Measurements from ENCODE around the gene GPR183.
"Not testable (repeated sequence)": the region's sequence is repeated elsewhere in the genome, so short reads cannot be mapped to it uniquely, and the experiment has no call there.

GPR183 gene

GRCh38 chr13:99256283-99256682, 50.9 kb downstream of the GPR183 start:
- ATAC-seq (replicated peaks; ENCODE audit: extremely low read depth, poor library complexity, severe bottlenecking) (no peak), DNase-seq (ENCODE audit: low spot score in 2 of 2) (no peak)
- H3K4me1 Mint-ChIP-seq = peaks cover 60% of the 10 kb centered on the region
- peaks cover 27% of the 10 kb centered on the region for H3K36me3 Mint-ChIP-seq (ENCODE audit: insufficient read depth)
- H3K27me3 Mint-ChIP-seq = no peaks in the 10 kb centered on the region
- no peaks in the 10 kb centered on the region for H3K9me3 Mint-ChIP-seq
- H3K4me3 Mint-ChIP-seq = peak overlapping the region; percentile 86
- H3K27ac Mint-ChIP-seq (ENCODE audit: low read depth) = peak overlapping the region; percentile 67

GRCh38 chr13:99255271-99255670, 51.9 kb downstream of the GPR183 start:
- H3K9me3 Mint-ChIP-seq = no peaks in the 10 kb centered on the region
- peak overlapping the region; percentile 89 for H3K27ac Mint-ChIP-seq (ENCODE audit: low read depth)
- ATAC-seq (replicated peaks; ENCODE audit: extremely low read depth, poor library complexity, severe bottlenecking) = no peak
- H3K4me3 Mint-ChIP-seq = peak overlapping the region; percentile 86
- peaks cover 61% of the 10 kb centered on the region for H3K4me1 Mint-ChIP-seq
- DNase-seq (ENCODE audit: low spot score in 2 of 2) = no peak
- H3K27me3 Mint-ChIP-seq = no peaks in the 10 kb centered on the region
- H3K36me3 Mint-ChIP-seq (ENCODE audit: insufficient read depth) = peaks cover 29% of the 10 kb centered on the region

- H3K4me3 Mint-ChIP-seq = peak overlapping the region; percentile 86
- H3K9me3 Mint-ChIP-seq = no peaks in the 10 kb centered on the region
- H3K27ac Mint-ChIP-seq (ENCODE audit: low read depth) = peak overlapping the region; percentile 89
- DNase-seq (ENCODE audit: low spot score in 2 of 2) = no peak
- ATAC-seq (replicated peaks; ENCODE audit: extremely low read depth, poor library complexity, severe bottlenecking) = no peak
- peaks cover 60% of the 10 kb centered on the region for H3K4me1 Mint-ChIP-seq
- H3K36me3 Mint-ChIP-seq (ENCODE audit: insufficient read depth) = peaks cover 25% of the 10 kb centered on the region
- H3K27me3 Mint-ChIP-seq = no peaks in the 10 kb centered on the region
These were observed 52.4 kb downstream of the GPR183 start for GRCh38 chr13:99254830-99255229.

GRCh38 chr13:99251921-99252320, 55.3 kb downstream of the GPR183 start:
- peaks cover 31% of the 10 kb centered on the region for H3K36me3 Mint-ChIP-seq (ENCODE audit: insufficient read depth)
- no peaks in the 10 kb centered on the region for H3K9me3 Mint-ChIP-seq
- no peak for ATAC-seq (replicated peaks; ENCODE audit: extremely low read depth, poor library complexity, severe bottlenecking)
- no peak overlapping the region for H3K4me3 Mint-ChIP-seq
- peaks cover 46% of the 10 kb centered on the region for H3K4me1 Mint-ChIP-seq
- H3K27me3 Mint-ChIP-seq = no peaks in the 10 kb centered on the region
- DNase-seq (ENCODE audit: low spot score in 2 of 2) = no peak
- peak overlapping the region; percentile 61 for H3K27ac Mint-ChIP-seq (ENCODE audit: low read depth)

GRCh38 chr13:99250982-99251825, 56.0 kb downstream of the GPR183 start:
- no peak for DNase-seq (ENCODE audit: low spot score in 2 of 2)
- Mint-ChIP-seq H3K27ac (ENCODE audit: low read depth) (peak overlapping the region; percentile 61), H3K27me3 (no peaks in the 10 kb centered on the region), H3K9me3 (no peaks in the 10 kb centered on the region), H3K4me3 (no peak overlapping the region), H3K4me1 (peaks cover 46% of the 10 kb centered on the region), H3K36me3 (ENCODE audit: insufficient read depth) (peaks cover 35% of the 10 kb centered on the region)
- no peak for ATAC-seq (replicated peaks; ENCODE audit: extremely low read depth, poor library complexity, severe bottlenecking)

- not testable (repeated sequence) for H3K27me3 Mint-ChIP-seq; H3K4me3 Mint-ChIP-seq; H3K9me3 Mint-ChIP-seq; DNase-seq (ENCODE audit: low spot score in 2 of 2); ATAC-seq (replicated peaks; ENCODE audit: extremely low read depth, poor library complexity, severe bottlenecking)
- Mint-ChIP-seq H3K27ac (ENCODE audit: low read depth) (peak overlapping the region; percentile 61), H3K4me1 (peaks cover 33% of the 10 kb centered on the region), H3K36me3 (ENCODE audit: insufficient read depth) (peaks cover 28% of the 10 kb centered on the region)
These were observed 57.6 kb downstream of the GPR183 start for GRCh38 chr13:99249606-99250005.

GRCh38 chr13:99249178-99249577, 58.0 kb downstream of the GPR183 start:
- H3K4me3 Mint-ChIP-seq; H3K27me3 Mint-ChIP-seq; DNase-seq (ENCODE audit: low spot score in 2 of 2); ATAC-seq (replicated peaks; ENCODE audit: extremely low read depth, poor library complexity, severe bottlenecking); H3K27ac Mint-ChIP-seq (ENCODE audit: low read depth); H3K9me3 Mint-ChIP-seq: not testable (repeated sequence)
- H3K4me1 Mint-ChIP-seq = peaks cover 32% of the 10 kb centered on the region
- peaks cover 29% of the 10 kb centered on the region for H3K36me3 Mint-ChIP-seq (ENCODE audit: insufficient read depth)

- DNase-seq (ENCODE audit: low spot score in 2 of 2) = no peak
- Mint-ChIP-seq H3K27ac (ENCODE audit: low read depth) (no peak overlapping the region), H3K4me1 (peaks cover 14% of the 10 kb centered on the region), H3K9me3 (no peaks in the 10 kb centered on the region), H3K4me3 (no peak overlapping the region), H3K36me3 (ENCODE audit: insufficient read depth) (peaks cover 32% of the 10 kb centered on the region), H3K27me3 (no peaks in the 10 kb centered on the region)
- no peak for ATAC-seq (replicated peaks; ENCODE audit: extremely low read depth, poor library complexity, severe bottlenecking)
These were observed 61.1 kb downstream of the GPR183 start for GRCh38 chr13:99246100-99246499.
